H1 (cell line): ENCODE measurements around the gene GXYLT2. TPM values are rescaled to one million over a fixed set of nuclear protein-coding genes. Genes with fewer than 3 reads are reported as not detected.

Experiments used
- CTCF ChIA-PET: fragments of 300-600 bp; sonication (Branson Sonifier 250); formaldehyde crosslinking; loops from one replicate; lab custom pipeline; 2021; ENCODE audit not compliant: partially characterized antibody; lab: Charles Lee
- POLR2A ChIA-PET: fragments of 300-600 bp; sonication (Branson Sonifier 250); formaldehyde crosslinking; loops from one replicate; lab custom pipeline; 2021; ENCODE audit warnings: inconsistent platforms; ENCODE audit not compliant: partially characterized antibody; lab: Charles Lee
- DNase-seq, 2 experiments: peaks; one replicate each; pipeline versions ENCODE4 v3.0.0 to v3.0.0-alpha.2; 2010 to 2022; ENCODE audit warnings: low spot score in 2 of 2, low read depth in 1 of 2, mixed read lengths in 1 of 2
- FAIRE-seq: peaks from 2 replicates; lab custom pipeline; 2011; peaks lifted over from hg19 to GRCh38; lab: Jason Lieb, UNC
- H2AFZ ChIP-seq: 2 replicates; pipeline ENCODE4 v1.8.1; 2012; ENCODE audit warnings: low read length, inconsistent platforms
- H2AK5ac ChIP-seq: 2 replicates; pipeline ENCODE4 v1.6.1; 2013; ENCODE audit warnings: low read depth, low read length
- H2BK120ac ChIP-seq: replicated peaks from 2 replicates; pipeline ENCODE3; 2013; ENCODE audit warnings: low read depth, low read length, inconsistent platforms
- H2BK12ac ChIP-seq: 2 replicates; pipeline ENCODE4 v1.6.1; 2013; ENCODE audit warnings: low read depth, low read length
- H2BK15ac ChIP-seq: 2 replicates; pipeline ENCODE4 v1.6.1; 2013; ENCODE audit warnings: low read length
- H2BK20ac ChIP-seq: 2 replicates; pipeline ENCODE4 v1.6.1; 2013; ENCODE audit warnings: low read length
- H2BK5ac ChIP-seq: 2 replicates; pipeline ENCODE4 v1.6.1; 2013; ENCODE audit warnings: low read depth, low read length
- H3K14ac ChIP-seq: 2 replicates; pipeline ENCODE4 v1.6.1; 2013; ENCODE audit warnings: inconsistent platforms; ENCODE audit not compliant: insufficient read length
- H3K18ac ChIP-seq: 2 replicates; pipeline ENCODE4 v1.6.1; 2013; ENCODE audit warnings: low read length; ENCODE audit errors: extremely low read depth
- H3K23ac ChIP-seq: 2 replicates; pipeline ENCODE4 v1.6.1; 2013; ENCODE audit warnings: inconsistent platforms; ENCODE audit not compliant: insufficient read length
- H3K23me2 ChIP-seq: 2 replicates; pipeline ENCODE4 v1.6.1; 2013; ENCODE audit warnings: low read depth, low read length
- H3K27ac ChIP-seq: 2 replicates; pipeline ENCODE4 v1.6.1; 2011; ENCODE audit warnings: low read depth, low read length, inconsistent platforms
- H3K27me3 ChIP-seq, 4 experiments: replicated peaks in 1 of 4; 1 replicate in 1 of 4; 2 replicates in 3 of 4; pipeline versions ENCODE4 v1.6.1 to v1.8.1; 2011 to 2013; ENCODE audit warnings: low read length in 3 of 4, mild to moderate bottlenecking in 3 of 4, inconsistent platforms in 2 of 4, mixed read lengths in 2 of 4, moderate library complexity in 1 of 4; ENCODE audit not compliant: control insufficient read depth in 3 of 4, insufficient read depth in 3 of 4; ENCODE audit errors: extremely low read depth in 1 of 4
- H3K36me3 ChIP-seq, 4 experiments: 2 replicates each; pipeline versions ENCODE4 v1.6.1 to v1.8.1; 2011 to 2013; ENCODE audit warnings: mild to moderate bottlenecking in 4 of 4, low read length in 3 of 4, moderate library complexity in 2 of 4, control low read depth in 1 of 4, inconsistent platforms in 1 of 4; ENCODE audit not compliant: insufficient read depth in 4 of 4, control insufficient read depth in 2 of 4
- H3K4ac ChIP-seq: replicated peaks from 2 replicates; pipeline ENCODE3; 2013; ENCODE audit warnings: low read length, low read depth, mixed read lengths, inconsistent platforms; ENCODE audit not compliant: insufficient read length
- H3K4me1 ChIP-seq, 4 experiments: replicated peaks in 1 of 4; 1 replicate in 1 of 4; 2 replicates in 3 of 4; pipeline versions ENCODE4 v1.6.1 to v1.8.1; 2011 to 2013; ENCODE audit warnings: low read length in 3 of 4, inconsistent platforms in 2 of 4, mixed read lengths in 1 of 4; ENCODE audit not compliant: insufficient read depth in 4 of 4, control insufficient read depth in 3 of 4
- H3K4me2 ChIP-seq, 2 experiments: 2 replicates each; pipeline versions ENCODE4 v1.6.1 to v1.8.1; 2011 to 2013; ENCODE audit warnings: low read depth in 2 of 2, low read length in 2 of 2, control low read depth in 1 of 2, inconsistent platforms in 1 of 2, mild to moderate bottlenecking in 1 of 2; ENCODE audit not compliant: insufficient read depth in 1 of 2
- H3K4me3 ChIP-seq, 4 experiments: fragments of 200-600, 300-600 bp in 1 of 4; sonication (generic), shearing (Covaris generic), sonication (Bioruptor Twin) in 1 of 4; 2 replicates each; pipeline versions ENCODE4 v1.5.1 to v1.8.1; 2011 to 2016; ENCODE audit warnings: low read length in 4 of 4, low read depth in 3 of 4, control low read depth in 2 of 4, inconsistent platforms in 2 of 4, mild to moderate bottlenecking in 2 of 4, mixed read lengths in 1 of 4, moderate library complexity in 1 of 4; ENCODE audit not compliant: insufficient read depth in 2 of 4; ENCODE audit errors: extremely low read depth in 1 of 4
- H3K56ac ChIP-seq: replicated peaks from 2 replicates; pipeline ENCODE3; 2013; ENCODE audit warnings: low read depth, mild to moderate bottlenecking, mixed read lengths, low read length, inconsistent platforms; ENCODE audit not compliant: insufficient read length
- H3K79me1 ChIP-seq: 2 replicates; pipeline ENCODE4 v1.6.1; 2013; ENCODE audit warnings: low read depth, low read length, control low read depth
- H3K79me2 ChIP-seq, 2 experiments: 2 replicates each; pipeline versions ENCODE4 v1.6.1 to v1.8.1; 2012 to 2013; ENCODE audit warnings: low read length in 2 of 2, mild to moderate bottlenecking in 2 of 2, inconsistent platforms in 1 of 2; ENCODE audit not compliant: insufficient read depth in 2 of 2, control insufficient read depth in 1 of 2
- H3K9ac ChIP-seq, 4 experiments: replicated peaks in 1 of 4; 1 replicate in 1 of 4; 2 replicates in 3 of 4; pipeline versions ENCODE4 v1.6.1 to v1.8.1; 2011 to 2013; ENCODE audit warnings: low read depth in 3 of 4, low read length in 3 of 4, control low read depth in 2 of 4, mild to moderate bottlenecking in 2 of 4, moderate library complexity in 2 of 4, inconsistent platforms in 1 of 4; ENCODE audit errors: extremely low read depth in 1 of 4
- H3K9me3 ChIP-seq, 2 experiments: 2 replicates each; pipeline versions ENCODE4 v1.6.1 to v1.8.1; 2012 to 2013; ENCODE audit warnings: mild to moderate bottlenecking in 2 of 2, moderate library complexity in 2 of 2, control low read depth in 1 of 2, inconsistent platforms in 1 of 2, low read depth in 1 of 2, low read length in 1 of 2, mixed read lengths in 1 of 2; ENCODE audit not compliant: insufficient read depth in 2 of 2
- H4K20me1 ChIP-seq, 2 experiments: replicated peaks in 1 of 2; 2 replicates each; pipeline versions ENCODE3 to v1.8.1; 2011 to 2013; ENCODE audit warnings: inconsistent platforms in 2 of 2, low read length in 2 of 2, mild to moderate bottlenecking in 1 of 2; ENCODE audit not compliant: insufficient read depth in 2 of 2, control insufficient read depth in 1 of 2
- H4K5ac ChIP-seq: 2 replicates; pipeline ENCODE4 v1.6.1; 2013; ENCODE audit warnings: low read length, low read depth, mixed read lengths, inconsistent platforms; ENCODE audit not compliant: insufficient read length
- H4K8ac ChIP-seq: 2 replicates; pipeline ENCODE4 v1.8.0; 2013; ENCODE audit warnings: mild to moderate bottlenecking, moderate library complexity, low read length, inconsistent platforms; ENCODE audit not compliant: insufficient read depth; ENCODE audit errors: extremely low read depth
- H4K91ac ChIP-seq: replicated peaks from 2 replicates; pipeline ENCODE3; 2013; ENCODE audit warnings: low read length, mixed read lengths, inconsistent platforms; ENCODE audit not compliant: insufficient read length
- BCL11A ChIP-seq, 2 experiments: IDR thresholded peaks; one replicate each; pipeline ENCODE4 v1.6.1; 2011; ENCODE audit warnings: low read depth in 2 of 2, low read length in 2 of 2, mild to moderate bottlenecking in 2 of 2
- BRCA1 ChIP-seq: IDR thresholded peaks from 2 replicates; pipeline ENCODE4 v1.6.1; 2012; ENCODE audit warnings: low read depth, low read length, improper control_type of control experiment
- CBX5 ChIP-seq: fragments of 300-800, 300-1000 bp; sonication (generic); IDR thresholded peaks from 2 replicates; pipeline ENCODE4 v1.7.1; 2016; ENCODE audit warnings: antibody characterized with exemption, low read length, low read depth
- CTBP2 ChIP-seq: IDR thresholded peaks from 2 replicates; pipeline ENCODE4 v1.7.0; 2011; ENCODE audit warnings: borderline replicate concordance, mild to moderate bottlenecking, moderate library complexity, mixed read lengths, low read length; ENCODE audit not compliant: insufficient read depth, insufficient read length
- EP300 ChIP-seq, 2 experiments: IDR thresholded peaks; 1 replicate in 1 of 2; 2 replicates in 1 of 2; pipeline ENCODE4 v1.6.1; 2011 to 2012; ENCODE audit warnings: low read depth in 2 of 2, low read length in 2 of 2, mild to moderate bottlenecking in 2 of 2, borderline replicate concordance in 1 of 2, inconsistent platforms in 1 of 2, moderate library complexity in 1 of 2
- HDAC2 ChIP-seq, 2 experiments: fragments of 300-600 bp in 1 of 2; sonication (generic) in 1 of 2; IDR thresholded peaks; 2 replicates each; pipeline ENCODE4 v1.6.1; 2011 to 2012; ENCODE audit warnings: low read depth in 2 of 2, low read length in 2 of 2, mild to moderate bottlenecking in 2 of 2, moderate library complexity in 2 of 2, borderline replicate concordance in 1 of 2, inconsistent platforms in 1 of 2
- MAFK ChIP-seq: IDR thresholded peaks from 2 replicates; pipeline ENCODE4 v1.6.1; 2012; ENCODE audit warnings: low read depth, mild to moderate bottlenecking, improper control_type of control experiment, low read length
- NRF1 ChIP-seq: IDR thresholded peaks from 2 replicates; pipeline ENCODE4 v1.6.1; 2011; ENCODE audit warnings: mild to moderate bottlenecking, low read depth, low read length, improper control_type of control experiment
- POLR2AphosphoS5 ChIP-seq: IDR thresholded peaks from 2 replicates; pipeline ENCODE4 v1.6.1; 2011; ENCODE audit warnings: low read depth, low read length
- RBBP5 ChIP-seq: IDR thresholded peaks from 2 replicates; pipeline ENCODE4 v1.7.1; 2012; ENCODE audit warnings: low read depth, mild to moderate bottlenecking, inconsistent platforms, low read length, moderate library complexity, borderline replicate concordance
- SAP30 ChIP-seq: fragments of 300-600 bp; sonication (generic); IDR thresholded peaks from 2 replicates; pipeline ENCODE4 v1.7.1; 2012; ENCODE audit warnings: low read length, moderate library complexity, mild to moderate bottlenecking, inconsistent platforms; ENCODE audit not compliant: insufficient read depth, insufficient replicate concordance
- SP1 ChIP-seq: IDR thresholded peaks from 2 replicates; pipeline ENCODE4 v1.6.1; 2011; ENCODE audit warnings: low read depth, low read length
- SRF ChIP-seq: IDR thresholded peaks from 2 replicates; pipeline ENCODE4 v1.6.1; 2011; ENCODE audit warnings: mild to moderate bottlenecking, low read depth, low read length, moderate library complexity
- TEAD4 ChIP-seq: IDR thresholded peaks from 2 replicates; pipeline ENCODE4 v1.6.1; 2012; ENCODE audit warnings: low read depth, low read length, inconsistent platforms, mixed read lengths
- WGBS, 2 experiments: shearing (Covaris generic) in 1 of 2; methylation state at CpG; one replicate each; pipeline versions ENCODE4 v1.1.6 to v1.1.7; 2013 to 2015; ENCODE audit warnings: low lambda C conversion rate in 2 of 2, mixed read lengths in 2 of 2, inconsistent platforms in 1 of 2, low coverage in 1 of 2, missing lambda C conversion rate in 1 of 2; ENCODE audit not compliant: insufficient replicate concordance in 2 of 2, insufficient coverage in 1 of 2, insufficient read length in 1 of 2; ENCODE audit errors: extremely low coverage in 1 of 2, missing lambda C conversion rate in 1 of 2; 5-methylcytosine and 5-hydroxymethylcytosine counted together
- polyA plus RNA-seq, 7 experiments: library from polyadenylated mRNA; depleted of rRNA in 3 of 7; stranded (reverse) in 5 of 7; unstranded in 2 of 7; fragments of >200 nt in 5 of 7; fragments of 200-250 nt in 2 of 7; gene quantifications; 1 replicate in 5 of 7; 2 replicates in 1 of 7; 4 replicates in 1 of 7; pipeline versions ENCODE4 v1.2.1 to v1.2.3, GENCODE V29; 2011 to 2013; ENCODE audit warnings: missing spikeins in 2 of 7, mixed read lengths in 2 of 7
- total RNA-seq: library from RNA; stranded (reverse); fragmentation: NEBNext Ultra II Directional; extraction: Animal tissue kit (Norgen Biotek cat#: 25700); gene quantifications from 2 replicates; pipeline ENCODE4 v1.2.1, GENCODE V29; 2021

GXYLT2 gene
- total and polyA plus RNA-seq, 2 of the 8 experiments (the other 6 are each of a cell fraction or from before 2014, with no cell fraction given) = 1.8 to 5.6 TPM

DNA sequence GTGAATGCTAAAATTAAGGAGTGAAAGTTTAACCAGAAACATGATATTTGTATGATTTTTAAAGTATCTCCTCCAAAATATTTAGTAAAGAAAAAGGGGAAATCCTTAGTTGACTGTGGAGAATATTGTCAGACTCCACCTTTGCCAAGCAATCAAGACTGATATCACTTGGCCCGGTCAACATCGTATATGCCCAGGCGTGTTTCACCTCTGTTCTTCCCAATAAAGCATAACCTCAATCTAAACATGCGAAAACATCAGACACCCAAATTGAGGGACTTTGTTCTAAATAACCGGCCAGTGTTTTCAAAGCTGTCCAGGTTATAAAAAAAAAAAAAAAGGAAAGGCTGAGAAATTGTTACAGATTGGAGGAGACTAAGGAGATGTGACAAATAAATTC, 54.6 kb downstream of the GXYLT2 start:
- Histone ChIP-seq H3K4me1 (peaks cover 0 to 5% (median 1%) of the 10 kb centered on the region in 4 experiments; a peak in 3 of 7 replicates), H2BK120ac (no peak overlapping the region), H3K27ac (no peak overlapping the region), H3K4me2 (no peak overlapping the region), H4K5ac (no peak overlapping the region), H3K9ac (no peak overlapping the region), H2AK5ac (no peak overlapping the region), H3K14ac (no peak overlapping the region), H4K20me1 (no peaks in the 10 kb centered on the region), H4K91ac (no peak overlapping the region), H2AFZ (no peak overlapping the region), H3K4ac (no peak overlapping the region), H3K23ac (no peak overlapping the region), H2BK20ac (no peak overlapping the region), H3K4me3 (no peak overlapping the region), H3K27me3 (no peaks in the 10 kb centered on the region), H3K23me2 (peaks cover 1% of the 10 kb centered on the region; the same call in 1 of the 2 replicates), H3K36me3 (no peaks in the 10 kb centered on the region), H3K18ac (no peak overlapping the region), H2BK15ac (no peak overlapping the region), H3K9me3 (no peaks in the 10 kb centered on the region), H3K79me2 (no peaks in the 10 kb centered on the region), H2BK12ac (no peak overlapping the region), H3K79me1 (no peaks in the 10 kb centered on the region), H4K8ac (no peak overlapping the region), H3K56ac (no peak overlapping the region), H2BK5ac (no peak overlapping the region)
- FAIRE-seq (no peak), DNase-seq (no peak)
- CTCF ChIA-PET = interaction anchor here (0.9 to 4.6 kb wide), 5 partner anchors 12 to 144 kb away, joined by 3 to 41 read pairs (median 3); no protein-coding TSS in a partner anchor
- POLR2A ChIA-PET = no interaction called here
- WGBS, 2 experiments = 92% methylated on average over 5 of the region's 5 CpGs; no CpG with 5 or more reads in 1 of the 2 experiments
- TF ChIP-seq RBBP5 (no peak), EP300 (IDR thresholded peaks at IDR 0.05; ENCODE audit: borderline replicate concordance in 1 of 2, low read depth in 2 of 2, low read length in 2 of 2) (no peak), SP1 (no peak), TEAD4 (no peak), POLR2AphosphoS5 (no peak), SRF (no peak), CTBP2 (no peak), NRF1 (no peak), BRCA1 (no peak), SAP30 (no peak), HDAC2 (IDR thresholded peaks at IDR 0.05; ENCODE audit: borderline replicate concordance in 1 of 2, low read depth in 2 of 2, low read length in 2 of 2) (no peak), BCL11A (IDR thresholded peaks at IDR 0.05; ENCODE audit: low read depth in 2 of 2, low read length in 2 of 2) (no peak), CBX5 (no peak), MAFK (no peak)
